ENCODE measurements around the gene CCDC142.

CCDC142 gene

DNA sequence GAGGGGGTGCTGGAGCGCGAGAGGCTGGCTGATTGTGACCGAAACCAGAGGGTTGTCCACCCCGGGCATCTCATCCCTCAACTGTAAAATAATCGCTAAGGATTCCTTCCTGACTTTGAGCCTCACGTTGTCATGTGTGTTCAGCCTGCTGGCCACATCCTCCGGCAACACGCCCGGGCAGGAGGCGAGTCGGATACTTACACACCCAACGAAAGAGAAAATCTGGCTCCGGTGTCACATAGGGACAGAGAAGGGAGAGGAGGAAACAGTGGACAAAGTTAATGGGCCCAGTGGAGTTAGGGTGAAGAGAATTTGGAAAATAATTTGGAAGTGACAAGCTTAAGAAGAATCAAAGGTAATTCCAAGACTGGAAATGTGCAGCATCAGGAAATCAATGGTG, 33.9 kb upstream of the CCDC142 start:
- H3F3A ChIP-seq (ENCODE audit: control insufficient read depth, insufficient read depth): no peaks in the 10 kb centered on the region
- peaks cover 45% of the 10 kb centered on the region for H3K27me3 ChIP-seq (ENCODE audit: control insufficient read depth, low read length)
- H3K4me3 ChIP-seq (ENCODE audit: low read length): no peak overlapping the region
- H3K79me2 ChIP-seq (ENCODE audit: control insufficient read depth, low read length): no peaks in the 10 kb centered on the region
- H3K36me3 ChIP-seq (ENCODE audit: control insufficient read depth, low read length): no peaks in the 10 kb centered on the region
- TF ChIP-seq, protein P1, sequence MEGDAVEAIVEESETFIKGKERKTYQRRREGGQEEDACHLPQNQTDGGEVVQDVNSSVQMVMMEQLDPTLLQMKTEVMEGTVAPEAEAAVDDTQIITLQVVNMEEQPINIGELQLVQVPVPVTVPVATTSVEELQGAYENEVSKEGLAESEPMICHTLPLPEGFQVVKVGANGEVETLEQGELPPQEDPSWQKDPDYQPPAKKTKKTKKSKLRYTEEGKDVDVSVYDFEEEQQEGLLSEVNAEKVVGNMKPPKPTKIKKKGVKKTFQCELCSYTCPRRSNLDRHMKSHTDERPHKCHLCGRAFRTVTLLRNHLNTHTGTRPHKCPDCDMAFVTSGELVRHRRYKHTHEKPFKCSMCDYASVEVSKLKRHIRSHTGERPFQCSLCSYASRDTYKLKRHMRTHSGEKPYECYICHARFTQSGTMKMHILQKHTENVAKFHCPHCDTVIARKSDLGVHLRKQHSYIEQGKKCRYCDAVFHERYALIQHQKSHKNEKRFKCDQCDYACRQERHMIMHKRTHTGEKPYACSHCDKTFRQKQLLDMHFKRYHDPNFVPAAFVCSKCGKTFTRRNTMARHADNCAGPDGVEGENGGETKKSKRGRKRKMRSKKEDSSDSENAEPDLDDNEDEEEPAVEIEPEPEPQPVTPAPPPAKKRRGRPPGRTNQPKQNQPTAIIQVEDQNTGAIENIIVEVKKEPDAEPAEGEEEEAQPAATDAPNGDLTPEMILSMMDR (IDR thresholded peaks at IDR 0.05; ENCODE audit: low read depth, low read length, poor library complexity, severe bottlenecking): no peak
- no peak for TF ChIP-seq EZH2phosphoT487 (IDR thresholded peaks at IDR 0.05; ENCODE audit: borderline replicate concordance, low read length)
- H4K20me1 ChIP-seq (ENCODE audit: control insufficient read depth, insufficient read depth, low read depth, low read length): no peaks in the 10 kb centered on the region
- H3K9me2 ChIP-seq (replicated peaks; ENCODE audit: control insufficient read depth, low read length): no peaks in the 10 kb centered on the region
- peaks cover 11% of the 10 kb centered on the region; the same call in 1 of the 2 replicates for H3K4me1 ChIP-seq (ENCODE audit: control insufficient read depth, low read length)
- H3K4me2 ChIP-seq (ENCODE audit: low read length): no peak overlapping the region
- no peak overlapping the region for H3K27ac ChIP-seq (ENCODE audit: low read depth, low read length)
- H3K9me3 ChIP-seq (ENCODE audit: control insufficient read depth, insufficient read depth, low read length): no peaks in the 10 kb centered on the region

DNA sequence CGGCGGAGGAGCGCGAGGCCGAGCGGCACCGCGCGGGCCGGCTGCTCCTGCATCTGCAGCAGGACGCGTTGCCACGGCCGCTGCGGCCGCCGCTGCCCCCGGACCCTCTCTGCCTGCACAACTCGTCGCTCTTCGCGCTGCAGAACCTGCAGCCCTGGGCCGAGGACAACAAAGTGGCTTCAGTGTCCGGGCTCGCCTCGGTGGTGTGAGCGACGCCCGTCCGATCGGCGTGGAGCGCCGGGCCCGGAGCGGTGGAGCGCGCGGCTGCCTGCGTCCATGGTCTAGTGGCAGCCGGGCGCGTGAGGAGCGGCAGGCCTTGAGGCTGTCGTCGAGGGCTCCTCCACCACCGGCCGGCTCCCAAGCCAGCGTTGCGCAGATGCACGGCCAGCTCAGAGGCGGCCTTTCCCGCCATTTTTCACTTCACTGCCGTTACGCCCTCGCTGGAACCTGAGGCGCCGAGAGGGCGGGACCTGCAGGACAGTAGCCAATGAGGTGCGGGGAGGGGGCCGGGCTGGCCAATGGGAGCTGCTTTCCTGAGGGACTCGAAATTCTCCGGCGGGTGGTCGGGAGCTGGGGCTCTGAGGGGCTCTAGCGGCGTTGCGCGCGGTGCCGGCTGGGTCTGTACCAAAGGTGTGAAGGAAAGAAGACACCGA, 33.3 kb upstream of the CCDC142 start:
- no peak overlapping the region for H3K27ac ChIP-seq (ENCODE audit: low read depth, low read length)
- no peak overlapping the region for H3K4me2 ChIP-seq (ENCODE audit: low read length)
- peaks cover 11% of the 10 kb centered on the region; the same call in 1 of the 2 replicates for H3K4me1 ChIP-seq (ENCODE audit: control insufficient read depth, low read length)
- H3F3A ChIP-seq (ENCODE audit: control insufficient read depth, insufficient read depth): no peaks in the 10 kb centered on the region
- peaks cover 50% of the 10 kb centered on the region for H3K27me3 ChIP-seq (ENCODE audit: control insufficient read depth, low read length)
- no peaks in the 10 kb centered on the region for H3K79me2 ChIP-seq (ENCODE audit: control insufficient read depth, low read length)
- no peaks in the 10 kb centered on the region for H3K9me2 ChIP-seq (replicated peaks; ENCODE audit: control insufficient read depth, low read length)
- TF ChIP-seq, protein P1 (IDR thresholded peaks at IDR 0.05; ENCODE audit: low read depth, low read length, poor library complexity, severe bottlenecking): no peak
- H4K20me1 ChIP-seq (ENCODE audit: control insufficient read depth, insufficient read depth, low read depth, low read length): no peaks in the 10 kb centered on the region
- no peaks in the 10 kb centered on the region for H3K36me3 ChIP-seq (ENCODE audit: control insufficient read depth, low read length)
- no peak overlapping the region for H3K4me3 ChIP-seq (ENCODE audit: low read length)
- no peaks in the 10 kb centered on the region for H3K9me3 ChIP-seq (ENCODE audit: control insufficient read depth, insufficient read depth, low read length)

DNA sequence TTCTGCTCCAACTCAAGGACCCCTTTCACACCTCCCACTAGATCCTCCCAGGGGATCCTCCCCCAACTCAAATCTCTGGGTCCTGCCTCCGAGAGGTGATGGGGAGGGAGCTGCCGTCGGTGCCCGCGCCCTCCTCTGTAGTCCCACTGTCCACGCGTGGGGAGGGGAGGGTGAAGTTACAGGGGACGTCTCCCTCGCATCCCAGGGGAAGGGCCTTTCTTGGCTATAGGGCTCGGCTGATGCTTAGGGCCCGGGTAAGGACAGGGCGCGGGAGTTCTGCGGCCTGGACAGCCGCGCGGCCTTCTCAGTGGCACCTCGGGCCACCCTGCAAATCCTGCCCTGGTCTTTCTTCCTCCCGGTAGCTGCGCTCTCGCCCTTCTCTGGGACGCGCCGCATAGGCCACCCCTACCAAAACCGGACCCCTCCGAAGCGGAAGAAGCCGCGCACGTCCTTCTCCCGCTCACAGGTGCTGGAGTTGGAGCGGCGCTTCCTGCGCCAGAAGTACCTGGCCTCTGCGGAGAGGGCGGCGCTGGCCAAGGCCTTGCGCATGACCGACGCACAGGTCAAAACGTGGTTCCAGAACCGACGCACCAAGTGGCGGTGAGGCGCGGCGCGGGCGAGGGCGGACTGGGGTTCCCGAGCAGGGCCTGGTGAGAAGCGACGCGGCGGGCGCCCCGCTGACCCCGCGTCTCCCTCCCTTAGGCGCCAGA, 32.6 kb upstream of the CCDC142 start:
- no peak overlapping the region for H3K4me2 ChIP-seq (ENCODE audit: low read length)
- H3K9me3 ChIP-seq (ENCODE audit: control insufficient read depth, insufficient read depth, low read length): no peaks in the 10 kb centered on the region
- peaks cover 11% of the 10 kb centered on the region; the same call in 1 of the 2 replicates for H3K4me1 ChIP-seq (ENCODE audit: control insufficient read depth, low read length)
- H3K79me2 ChIP-seq (ENCODE audit: control insufficient read depth, low read length): no peaks in the 10 kb centered on the region
- no peak overlapping the region for H3K4me3 ChIP-seq (ENCODE audit: low read length)
- no peaks in the 10 kb centered on the region for H3F3A ChIP-seq (ENCODE audit: control insufficient read depth, insufficient read depth)
- H3K36me3 ChIP-seq (ENCODE audit: control insufficient read depth, low read length): no peaks in the 10 kb centered on the region
- no peaks in the 10 kb centered on the region for H4K20me1 ChIP-seq (ENCODE audit: control insufficient read depth, insufficient read depth, low read depth, low read length)
- peaks cover 52% of the 10 kb centered on the region for H3K27me3 ChIP-seq (ENCODE audit: control insufficient read depth, low read length)
- no peak overlapping the region for H3K27ac ChIP-seq (ENCODE audit: low read depth, low read length)
- TF ChIP-seq, protein P1 (IDR thresholded peaks at IDR 0.05; ENCODE audit: low read depth, low read length, poor library complexity, severe bottlenecking): no peak
- no peak for TF ChIP-seq EZH2phosphoT487 (IDR thresholded peaks at IDR 0.05; ENCODE audit: borderline replicate concordance, low read length)
- no peaks in the 10 kb centered on the region for H3K9me2 ChIP-seq (replicated peaks; ENCODE audit: control insufficient read depth, low read length)

All from DOHH2 (cell line).